Spleen (tissue), 7 donors: ENCODE results near the gene SPINDOC.

Experiments used
- POLR2AphosphoS5 ChIP-seq, 3 donors: sonication (generic); formaldehyde crosslinking; IDR thresholded peaks; one replicate each; pipeline ENCODE4 v1.5.1; 2017; ENCODE audit warnings: antibody characterized with exemption in 3 of 3
- TF ChIP-seq, protein P1 (sequence below), 11 experiments: fragments of 200-600 bp in 7 of 11; fragments of 450-650 bp in 4 of 11; sonication (generic) in 4 of 11; IDR thresholded peaks in 8 of 11; conservative IDR thresholded peaks in 3 of 11; 1 replicate in 7 of 11; 2 replicates in 4 of 11; pipeline versions ENCODE4 v1.4.0 to v1.8.0; 2016 to 2021; ENCODE audit warnings: antibody characterized with exemption in 11 of 11, inconsistent platforms in 4 of 11, mild to moderate bottlenecking in 1 of 11
- donor health status: DM: no; HTN: no; CAD: no; lungs with moderate emphysema.
- donor health status: DM: no; HTN: no; CAD: no.
- donor health status: DM: no; HTN: no; CAD: no.

DNA sequence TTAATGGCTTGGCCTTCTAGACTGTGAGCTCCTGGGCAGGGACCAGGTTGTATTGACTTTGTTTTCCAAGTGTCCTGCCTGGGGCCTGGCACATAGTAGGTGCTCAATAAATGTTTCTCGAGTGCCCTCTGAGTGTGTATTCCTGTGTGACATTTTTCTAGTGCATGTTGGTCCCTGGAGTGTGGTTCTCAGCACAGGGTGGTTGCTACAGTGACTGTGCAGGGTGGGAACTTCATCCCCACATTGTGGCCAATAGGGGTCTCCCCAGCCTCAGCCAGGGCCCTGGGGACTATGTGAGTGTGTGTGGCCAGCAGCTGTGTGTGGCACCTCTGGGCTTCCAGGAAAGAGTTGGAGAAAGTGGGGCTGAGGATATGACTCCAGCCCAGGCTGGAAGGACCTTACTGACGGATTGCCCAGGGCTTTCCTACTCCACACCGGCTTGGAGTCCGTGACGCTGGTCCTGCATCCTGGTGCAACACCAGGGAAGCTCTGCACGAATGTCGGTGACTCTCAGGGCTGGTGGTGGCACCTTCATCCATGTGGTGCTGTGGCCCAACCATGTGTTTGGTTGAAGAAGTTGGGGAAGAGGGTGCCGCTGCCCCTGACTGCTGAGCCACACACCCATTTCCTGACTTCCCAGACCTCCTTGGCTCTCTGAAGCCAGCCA, 16.7 kb downstream of the SPINDOC start:
- TF ChIP-seq, protein P1, sequence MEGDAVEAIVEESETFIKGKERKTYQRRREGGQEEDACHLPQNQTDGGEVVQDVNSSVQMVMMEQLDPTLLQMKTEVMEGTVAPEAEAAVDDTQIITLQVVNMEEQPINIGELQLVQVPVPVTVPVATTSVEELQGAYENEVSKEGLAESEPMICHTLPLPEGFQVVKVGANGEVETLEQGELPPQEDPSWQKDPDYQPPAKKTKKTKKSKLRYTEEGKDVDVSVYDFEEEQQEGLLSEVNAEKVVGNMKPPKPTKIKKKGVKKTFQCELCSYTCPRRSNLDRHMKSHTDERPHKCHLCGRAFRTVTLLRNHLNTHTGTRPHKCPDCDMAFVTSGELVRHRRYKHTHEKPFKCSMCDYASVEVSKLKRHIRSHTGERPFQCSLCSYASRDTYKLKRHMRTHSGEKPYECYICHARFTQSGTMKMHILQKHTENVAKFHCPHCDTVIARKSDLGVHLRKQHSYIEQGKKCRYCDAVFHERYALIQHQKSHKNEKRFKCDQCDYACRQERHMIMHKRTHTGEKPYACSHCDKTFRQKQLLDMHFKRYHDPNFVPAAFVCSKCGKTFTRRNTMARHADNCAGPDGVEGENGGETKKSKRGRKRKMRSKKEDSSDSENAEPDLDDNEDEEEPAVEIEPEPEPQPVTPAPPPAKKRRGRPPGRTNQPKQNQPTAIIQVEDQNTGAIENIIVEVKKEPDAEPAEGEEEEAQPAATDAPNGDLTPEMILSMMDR (IDR thresholded peaks at IDR 0.05 in 8 of 11, conservative IDR thresholded peaks at IDR 0.05 in 3 of 11): peak in 4 of 11 experiments; percentile 13 to 26 (median 17)
- TF ChIP-seq POLR2AphosphoS5 (IDR thresholded peaks at IDR 0.05): peak in 1 of 3 donors; percentile 17
